Lower leg skin (tissue), 3 donors: ENCODE results near the gene TRDN.

Source experiments
- CTCF ChIP-seq, 3 donors: fragments of 450-650 bp; IDR thresholded peaks; one replicate each; pipeline ENCODE4 v1.5.1; 2016; ENCODE audit warnings: antibody characterized with exemption in 3 of 3, mild to moderate bottlenecking in 3 of 3, moderate library complexity in 2 of 3
- POLR2A ChIP-seq, 2 donors: fragments of 450-650 bp; IDR thresholded peaks; one replicate each; pipeline ENCODE4 v1.6.1; 2016 to 2017; ENCODE audit warnings: antibody characterized with exemption in 2 of 2, mild to moderate bottlenecking in 1 of 2, moderate library complexity in 1 of 2

DNA sequence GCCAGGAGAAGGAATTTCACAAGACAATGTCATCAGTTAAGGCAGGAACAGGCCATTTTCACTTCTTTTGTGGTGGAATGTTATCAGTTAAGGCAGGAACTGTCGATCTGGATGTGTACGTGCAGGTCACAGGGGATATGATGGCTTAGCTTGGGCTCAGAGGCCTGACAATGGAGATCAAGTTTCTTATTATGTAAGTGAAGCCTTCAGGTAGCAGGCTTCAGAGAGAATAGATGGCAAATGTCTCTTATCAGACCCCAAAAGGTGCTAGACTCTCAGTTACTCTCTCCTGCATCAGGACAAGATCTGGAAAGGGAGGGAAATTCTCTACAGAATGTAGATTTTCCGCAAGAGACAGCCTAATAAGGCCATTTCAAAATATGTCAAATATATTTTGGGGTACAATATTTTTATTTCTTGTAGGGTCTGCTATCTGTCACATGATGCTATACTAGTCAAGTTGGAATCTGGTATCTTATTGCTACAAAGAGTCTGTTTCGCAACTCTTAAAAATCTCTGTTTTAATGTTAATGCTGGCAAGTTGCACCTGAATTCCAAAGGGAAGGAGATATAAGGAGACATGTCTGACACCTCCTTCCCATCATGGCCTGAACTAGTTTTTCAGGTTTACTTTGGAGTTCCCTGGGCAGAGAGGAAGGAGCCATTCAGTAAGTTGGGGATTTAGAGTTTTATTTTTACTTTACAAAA, 48.8 kb downstream of the TRDN start:
- TF ChIP-seq POLR2A (IDR thresholded peaks at IDR 0.05) (no peak), CTCF (IDR thresholded peaks at IDR 0.05) (no peak)
